GM21723 (cell line): ENCODE data around the gene DUSP3.
"Not testable (repeated sequence)": the region's sequence is repeated elsewhere in the genome, so short reads cannot be mapped to it uniquely, and the experiment has no call there.

Source experiments
- ATAC-seq: cut with Tn5 transposase; IDR thresholded peaks from one replicate; pipeline ENCODE4 v1.9.1; 2021; ENCODE audit warnings: mild to moderate bottlenecking, moderate library complexity; ENCODE audit not compliant: unreplicated experiment

DUSP3 gene

DNA sequence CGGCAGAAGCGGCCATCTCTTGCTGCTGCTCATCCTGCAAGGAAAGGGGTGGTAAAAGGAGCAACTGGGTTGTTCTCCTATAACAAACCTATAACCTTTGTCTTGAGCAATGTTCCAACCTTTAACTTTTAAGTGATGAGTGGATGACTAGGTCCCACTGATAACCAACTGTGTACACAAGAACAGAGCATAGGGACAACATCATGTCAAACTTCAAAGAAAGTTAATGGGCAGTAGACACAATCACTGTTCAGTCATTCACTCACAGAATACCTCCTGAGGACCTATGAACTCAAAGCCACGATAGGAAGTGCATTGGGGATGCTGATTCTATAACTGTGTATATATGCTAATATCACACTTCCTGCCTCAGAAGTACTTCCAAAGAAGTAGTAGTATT lies 23.1 kb upstream of the DUSP3 start:
- no peak for ATAC-seq

DNA sequence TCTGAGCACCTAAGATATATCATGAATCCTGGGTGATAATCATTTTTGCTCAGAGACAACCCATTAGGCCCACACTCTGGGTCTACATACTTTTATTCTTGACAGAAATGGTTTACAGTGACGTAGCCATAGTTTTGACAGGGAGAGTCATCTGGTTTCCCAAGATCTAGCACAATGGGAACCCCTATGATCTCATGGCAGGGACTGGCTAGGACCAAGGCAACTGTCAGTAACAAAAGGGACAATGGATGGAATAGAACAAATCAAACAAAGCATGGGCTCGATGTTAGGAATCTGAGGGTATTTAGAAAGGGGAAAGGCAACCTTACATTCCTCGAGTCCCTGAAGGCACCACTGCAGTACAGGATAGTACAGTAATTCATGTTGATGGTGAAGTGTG lies 22.0 kb upstream of the DUSP3 start:
- no peak for ATAC-seq

DNA sequence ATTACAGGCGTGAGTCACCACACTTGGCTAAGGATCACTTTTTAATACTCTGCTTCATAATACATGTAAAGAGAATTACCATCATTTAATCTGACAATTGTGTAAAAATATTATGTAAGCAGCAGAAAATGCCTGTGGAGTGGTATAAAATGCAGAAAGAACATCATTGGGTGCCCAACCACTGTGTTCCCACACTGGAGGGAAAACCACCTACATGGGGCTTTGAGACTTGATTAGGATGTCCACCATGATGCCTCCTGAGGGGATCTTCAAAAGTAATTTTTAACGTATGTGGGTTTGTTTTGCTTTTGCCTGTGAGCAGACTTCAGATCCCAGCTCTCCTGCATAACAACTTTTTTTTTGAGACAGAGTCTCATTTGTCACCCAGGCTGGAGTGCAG lies 20.3 kb upstream of the DUSP3 start:
- no peak for ATAC-seq

DNA sequence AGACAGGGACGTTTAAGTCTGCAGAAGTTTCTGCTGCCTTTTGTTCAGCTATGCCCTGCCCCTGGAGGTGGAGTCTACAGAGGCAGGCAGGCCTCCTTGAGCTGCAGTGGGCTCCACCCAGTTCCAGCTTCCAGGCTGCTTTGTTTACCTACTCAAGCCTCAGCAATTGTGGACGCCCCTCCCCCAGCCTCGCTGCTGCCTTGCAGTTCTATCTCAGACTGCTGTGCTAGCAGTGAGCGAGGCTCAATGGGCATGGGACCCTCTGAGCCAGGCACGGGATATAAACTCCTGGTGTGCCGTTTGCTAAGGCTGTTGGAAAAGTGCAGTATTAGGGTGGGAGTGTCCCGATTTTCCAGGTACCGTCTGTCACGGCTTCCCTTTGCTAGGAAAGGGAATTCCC lies 19.2 kb upstream of the DUSP3 start:
- not testable (repeated sequence) for ATAC-seq

DNA sequence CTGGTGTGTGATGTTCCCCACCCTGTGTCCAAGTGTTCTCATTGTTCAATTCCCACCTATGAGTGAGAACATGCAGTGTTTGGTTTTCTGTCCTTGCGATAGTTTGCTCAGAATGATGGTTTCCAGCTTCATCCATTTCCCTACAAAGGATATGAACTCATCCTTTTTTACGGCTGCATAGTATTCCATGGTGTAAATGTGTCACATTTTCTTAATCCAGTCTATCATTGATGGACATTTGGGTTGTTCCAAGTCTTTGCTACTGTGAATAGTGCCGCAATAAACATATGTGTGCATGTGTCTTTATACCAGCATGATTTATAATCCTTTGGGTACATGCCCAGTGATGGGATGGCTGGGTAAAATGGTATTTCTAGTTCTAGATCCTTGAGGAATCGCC lies 13.9 kb upstream of the DUSP3 start:
- ATAC-seq: not testable (repeated sequence)

DNA sequence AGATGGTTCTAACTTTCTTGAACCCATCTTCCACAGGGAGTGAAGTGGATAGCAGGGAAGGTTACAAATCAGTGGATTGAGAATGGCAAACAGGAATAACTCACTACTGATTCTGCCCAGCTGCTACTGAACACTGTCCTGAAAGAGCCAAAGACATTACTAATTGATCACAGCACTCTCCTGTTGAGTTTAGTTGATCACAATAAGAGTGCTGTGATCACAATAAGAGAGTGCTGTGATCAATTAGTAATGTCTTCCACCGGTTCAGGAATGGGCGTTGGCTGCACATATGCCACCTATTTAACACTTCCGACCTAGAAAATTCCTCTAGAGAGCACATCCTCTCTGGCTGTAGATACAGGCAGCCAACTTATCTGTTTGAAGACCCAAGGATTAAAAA lies 12.8 kb upstream of the DUSP3 start:
- ATAC-seq: no peak

DNA sequence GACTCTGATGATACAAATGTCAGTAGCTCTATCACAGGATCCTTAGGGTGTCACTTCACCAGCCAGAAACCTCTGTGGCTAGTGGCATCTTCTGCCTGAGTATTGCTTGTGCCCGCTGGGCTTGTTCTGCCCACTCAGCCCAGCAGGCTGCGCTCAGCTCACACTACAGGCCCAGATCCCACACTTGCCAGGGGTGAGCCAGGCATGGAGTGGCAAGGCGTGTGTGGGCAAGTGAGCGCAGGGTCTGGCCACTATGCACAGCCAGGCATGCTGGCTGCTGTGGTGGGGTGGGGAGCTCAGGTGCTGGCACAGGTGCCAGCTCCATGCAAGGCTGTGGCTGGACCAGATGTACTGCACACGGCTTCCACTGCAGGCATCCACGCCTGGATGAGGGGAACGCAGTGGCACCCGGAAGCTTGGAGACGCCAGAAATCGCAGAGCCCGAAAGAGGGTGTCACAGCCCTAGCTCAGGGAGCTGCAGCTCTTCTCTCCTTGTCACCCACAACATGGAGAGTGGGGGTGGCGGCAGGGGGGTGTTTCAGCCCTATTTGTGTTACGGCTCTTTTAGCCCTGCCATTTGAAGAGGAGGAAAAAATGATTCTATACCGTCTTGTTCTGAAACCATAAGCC lies 11.6 kb upstream of the DUSP3 start:
- ATAC-seq: no peak

DNA sequence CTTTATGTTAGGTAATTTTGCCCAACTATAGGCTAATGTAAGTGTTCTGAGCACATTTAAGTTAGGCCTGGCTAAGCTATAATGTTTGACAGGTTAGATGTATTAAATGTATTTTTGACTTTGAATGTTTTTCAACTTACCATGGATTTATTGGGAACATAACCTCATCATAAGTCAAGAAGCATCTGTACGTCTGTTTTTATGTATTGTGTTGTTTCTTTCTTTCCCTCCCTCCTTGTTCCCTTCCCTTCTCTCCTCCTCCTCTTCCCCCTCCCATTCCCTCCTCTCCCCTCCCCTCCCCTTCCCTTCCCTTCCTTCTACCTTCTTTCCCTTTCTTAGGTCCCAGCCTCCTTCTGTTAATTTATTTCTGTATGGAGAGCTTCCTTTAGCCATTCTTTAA lies 10.7 kb upstream of the DUSP3 start:
- no peak for ATAC-seq

DNA sequence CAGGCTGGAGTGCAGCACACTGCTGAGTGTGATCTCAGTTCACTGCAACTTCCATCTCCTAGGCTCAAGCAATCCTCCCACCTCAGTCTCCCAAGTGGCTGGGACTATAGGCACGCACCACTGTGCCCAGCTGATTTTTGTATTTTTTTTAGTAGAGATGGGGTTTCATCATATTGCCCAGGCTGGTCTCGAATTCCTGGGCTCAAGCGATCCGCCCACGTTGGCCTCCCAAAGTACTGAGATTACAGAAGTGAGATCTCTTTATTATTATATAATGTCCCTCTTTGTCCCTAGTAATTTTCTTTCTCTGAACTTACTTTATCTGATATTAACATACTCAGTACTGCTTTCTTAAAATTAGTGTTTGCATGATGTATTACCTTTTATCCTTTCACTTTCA lies 9.8 kb upstream of the DUSP3 start:
- no peak for ATAC-seq

DNA sequence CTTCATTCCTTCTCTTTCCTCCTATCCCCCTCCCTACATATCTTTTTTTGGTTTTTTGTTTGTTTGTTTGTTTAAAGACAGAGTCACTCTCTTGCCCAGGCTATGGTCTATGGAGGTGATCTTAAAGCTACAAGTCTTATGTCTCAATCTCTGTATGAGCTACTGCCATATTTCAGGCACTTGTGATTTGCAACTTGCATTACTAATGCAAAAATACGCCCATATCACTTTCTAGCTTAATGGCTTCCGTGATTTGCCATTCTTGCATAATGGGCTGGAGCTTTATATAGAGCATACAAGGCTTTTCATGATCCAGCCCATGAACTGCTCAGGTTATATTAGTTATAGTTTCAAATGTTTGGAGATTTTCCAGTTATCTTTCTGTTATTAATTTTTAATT lies 9.0 kb upstream of the DUSP3 start:
- ATAC-seq: no peak

DNA sequence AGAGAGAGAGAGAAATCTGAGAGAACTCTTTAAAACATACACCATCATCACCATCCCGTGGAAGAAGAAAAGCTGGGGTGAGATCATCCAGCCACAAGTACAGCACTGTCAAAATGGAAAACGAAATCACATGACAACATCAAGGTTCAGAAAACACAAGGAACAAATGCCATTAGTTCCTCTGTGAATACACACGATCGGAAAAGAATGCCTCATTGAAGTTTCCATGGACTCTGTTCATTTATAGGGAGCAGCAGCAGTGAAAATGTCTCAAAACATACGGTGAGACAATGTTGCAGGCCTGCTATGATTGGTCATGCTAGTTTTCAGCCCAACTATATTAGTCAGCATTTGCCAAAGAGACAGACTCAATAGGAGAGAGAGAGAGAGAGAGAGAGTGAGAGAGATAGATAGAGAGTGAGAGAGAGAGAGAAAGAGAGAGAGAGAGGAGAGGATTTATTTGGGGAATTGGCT lies 5.9 kb upstream of the DUSP3 start:
- ATAC-seq: no peak

DNA sequence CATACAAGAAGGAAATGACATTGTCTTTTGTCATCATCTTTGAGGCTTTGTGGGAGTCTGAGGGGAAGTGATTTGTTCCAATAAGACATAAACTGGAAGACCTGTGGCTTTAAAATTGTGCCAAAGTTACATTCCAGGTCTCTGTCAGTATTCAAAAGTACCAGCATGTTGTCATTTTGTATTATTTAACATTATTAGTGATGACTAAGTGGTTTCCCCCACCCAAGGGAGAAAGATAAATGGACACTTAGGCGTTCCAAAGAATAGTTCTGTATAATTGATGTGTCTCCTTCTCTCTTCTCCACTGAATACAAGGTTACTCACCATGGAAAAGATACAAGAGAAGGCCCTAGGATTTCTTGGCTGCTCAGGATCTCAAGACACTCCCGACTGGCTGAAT lies 5.3 kb upstream of the DUSP3 start:
- no peak for ATAC-seq

DNA sequence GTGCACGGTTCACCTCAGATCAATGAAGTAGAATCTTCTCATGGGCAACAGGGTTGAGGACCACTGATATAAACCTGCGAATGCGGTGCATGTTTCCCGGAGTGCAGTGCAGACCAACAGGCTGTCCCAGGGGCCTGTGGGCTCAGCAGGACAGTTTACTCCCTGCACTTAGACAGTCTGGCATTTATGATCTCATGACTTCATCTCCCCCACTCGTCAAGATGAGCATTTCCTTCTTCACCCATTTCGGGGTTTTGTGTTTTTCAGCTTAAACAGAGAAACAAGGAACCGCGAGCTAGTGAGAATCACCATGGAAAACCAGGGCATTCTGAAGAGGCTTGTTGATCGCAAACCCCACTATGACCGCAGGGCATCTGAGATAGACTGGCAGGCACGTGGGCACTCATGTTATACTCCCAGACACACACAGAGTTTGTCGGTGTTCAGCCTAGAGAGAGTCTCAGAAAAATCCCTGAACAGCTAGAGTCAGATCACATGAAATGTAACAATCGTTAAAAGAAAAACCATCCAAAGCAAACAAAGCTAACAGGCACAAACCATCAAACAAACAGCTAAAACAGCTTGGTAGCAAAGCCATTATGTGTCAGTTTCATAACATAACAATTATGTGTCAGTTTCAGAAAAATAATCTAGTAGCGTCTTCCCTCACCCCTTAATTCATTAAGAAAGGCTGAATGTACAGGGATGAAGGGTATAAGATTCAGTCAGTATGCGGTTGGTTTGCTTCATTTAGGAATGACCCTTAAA lies 4.3 kb upstream of the DUSP3 start:
- no peak for ATAC-seq

DNA sequence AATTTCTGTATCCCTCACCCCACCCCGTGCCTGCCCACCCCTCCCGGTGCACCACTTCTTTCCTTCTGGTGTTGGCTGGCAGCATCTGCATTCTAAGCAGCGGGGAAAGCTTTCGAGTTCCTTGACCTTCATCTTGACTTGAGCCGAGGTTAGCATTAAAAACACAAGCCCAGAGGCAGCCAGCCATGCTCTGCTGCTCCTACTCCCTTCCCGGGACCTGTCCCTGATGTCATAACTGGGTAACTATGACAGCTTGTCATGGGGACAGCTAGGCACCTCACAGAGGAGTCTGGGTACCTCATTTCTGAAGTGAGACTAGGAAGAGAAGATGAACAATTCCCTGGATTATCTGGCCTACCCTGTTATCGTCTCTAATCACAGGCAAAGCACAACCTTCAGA lies 1.4 kb upstream of the DUSP3 start, which contains the start of gene CFAP97D1:
CFAP97D1 (plus strand) TSS at position 301 of the 400 bp plus-strand sequence; CDS start at position 329, 28 bp downstream.
- ATAC-seq: no peak

DNA sequence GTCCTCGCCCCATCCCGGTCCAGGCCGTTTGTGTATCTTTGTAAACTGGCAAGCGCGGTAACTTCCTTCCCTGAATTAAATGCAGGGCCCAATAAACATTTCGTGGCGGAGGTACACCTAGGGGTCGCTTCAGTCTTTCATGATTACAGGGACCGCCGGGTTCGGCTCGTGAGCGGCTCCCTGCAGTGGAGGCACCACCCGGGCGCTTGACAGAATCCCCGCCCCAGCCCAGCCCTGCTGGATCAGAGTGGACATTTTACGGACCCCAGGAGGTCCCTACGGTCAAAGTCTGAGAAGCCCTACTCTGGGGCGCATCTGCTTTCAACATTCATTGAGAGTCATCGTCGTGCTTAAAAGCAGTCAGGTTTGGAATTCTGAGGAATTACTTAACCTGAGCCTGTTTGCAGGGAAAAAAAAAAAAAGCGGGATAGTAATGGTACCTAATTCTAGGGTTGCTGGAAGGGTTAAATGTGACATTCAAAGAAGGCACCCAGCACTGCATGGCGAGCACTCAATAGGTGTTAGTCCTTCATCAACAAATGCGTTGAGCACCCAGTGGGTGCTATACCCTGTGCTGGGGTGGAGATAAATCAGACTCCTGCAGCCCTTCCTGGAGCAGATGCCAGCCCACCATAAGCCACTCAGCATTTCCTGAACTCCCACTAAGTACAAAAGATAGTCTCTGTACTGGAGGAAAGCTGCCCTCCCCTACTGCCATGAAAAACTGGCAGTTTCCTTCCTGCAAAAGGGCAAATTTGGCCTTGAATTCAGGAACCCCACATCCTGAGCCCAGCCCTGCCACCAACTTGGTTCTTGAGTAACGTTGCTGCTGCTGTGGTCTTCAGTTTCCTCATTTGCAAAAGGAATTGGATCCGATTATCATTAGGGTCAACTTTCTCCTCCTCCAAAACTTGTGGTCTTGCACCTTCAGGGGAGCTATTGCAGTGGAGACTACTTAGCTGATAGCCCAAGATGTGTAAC lies 658 bp upstream of the DUSP3 start:
- no peak for ATAC-seq

DNA sequence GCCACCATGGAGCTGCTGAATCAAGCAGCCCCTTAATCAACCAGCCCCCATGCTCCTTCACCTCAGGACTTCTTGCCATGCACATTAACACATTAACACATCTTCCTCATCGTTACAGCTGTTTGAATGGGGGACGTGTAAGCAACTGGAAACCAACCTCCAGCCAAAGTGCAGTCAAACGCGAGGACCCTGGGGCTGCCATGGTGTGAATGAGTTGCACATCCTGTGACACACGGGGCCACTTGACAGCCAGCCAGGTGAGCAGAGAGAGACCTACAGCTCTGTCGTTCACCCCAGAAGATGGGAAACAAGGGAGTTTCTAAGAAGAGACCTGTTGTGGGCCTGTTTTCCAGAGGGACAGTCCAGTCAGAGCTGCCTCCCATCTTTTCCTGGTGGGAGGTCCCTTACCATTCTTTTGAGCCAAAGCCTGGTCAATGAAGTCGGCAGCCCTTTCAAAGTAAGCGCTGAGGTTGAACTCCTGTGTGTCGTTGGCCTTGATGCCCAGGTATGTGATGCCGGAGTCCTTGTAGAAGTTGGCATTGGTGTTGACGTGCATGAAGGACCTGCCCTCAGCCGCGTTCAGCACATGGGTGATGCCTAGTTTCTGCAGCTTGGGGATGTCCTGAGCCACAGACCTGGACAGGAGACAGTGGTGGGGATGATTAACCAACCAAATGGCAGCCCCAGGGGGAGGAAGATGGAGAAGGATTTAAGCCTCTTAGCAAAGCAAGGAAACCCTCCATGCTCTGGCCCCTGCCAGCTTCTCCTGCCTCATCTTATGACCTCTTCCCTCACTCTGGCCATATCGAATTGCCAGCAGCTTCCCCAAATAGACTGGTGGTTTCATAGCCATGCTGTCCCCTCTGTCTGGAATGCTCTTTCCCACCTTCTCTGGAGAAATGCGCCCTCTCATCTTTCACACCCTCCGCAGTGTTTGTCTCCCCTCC lies 4.2 kb downstream of the DUSP3 start:
- ATAC-seq: no peak

DNA sequence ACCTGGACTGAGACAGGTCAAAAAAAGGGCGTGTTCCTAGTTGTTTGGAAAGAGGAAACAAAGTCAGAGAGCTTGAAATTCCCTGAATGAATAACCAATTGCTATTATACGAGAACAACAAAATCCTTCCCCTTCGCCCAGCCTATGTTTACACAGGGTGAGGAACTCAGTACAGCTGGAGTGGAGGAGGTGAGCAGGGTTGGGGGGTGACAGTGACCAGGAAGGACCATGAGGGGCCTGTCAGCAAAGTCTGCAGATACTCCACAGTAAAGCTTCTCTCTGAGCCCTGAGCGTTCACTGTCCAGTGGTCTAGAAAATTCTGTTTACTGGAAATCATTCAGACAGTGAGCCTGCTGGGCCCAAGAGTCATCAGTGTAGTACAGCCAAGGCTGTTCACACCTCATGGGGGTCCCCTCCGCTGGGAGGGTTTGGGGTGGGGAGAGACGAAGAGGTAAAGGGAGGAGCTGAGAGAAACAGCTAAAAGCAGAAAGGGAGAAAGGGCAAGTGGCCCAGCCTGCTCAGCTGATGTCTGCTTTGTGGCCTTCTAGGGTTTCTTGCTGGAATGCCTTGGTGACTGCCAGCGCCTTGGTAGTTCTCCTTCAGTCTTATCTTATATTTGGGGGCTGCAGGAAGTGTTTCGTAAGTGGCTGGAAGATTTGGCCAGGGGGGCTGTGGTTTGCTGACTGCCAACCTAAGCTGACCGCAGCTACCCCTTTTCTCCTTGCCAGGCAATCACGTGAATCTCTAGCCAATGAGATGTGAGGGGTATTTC lies 5.7 kb downstream of the DUSP3 start:
- no peak for ATAC-seq

DNA sequence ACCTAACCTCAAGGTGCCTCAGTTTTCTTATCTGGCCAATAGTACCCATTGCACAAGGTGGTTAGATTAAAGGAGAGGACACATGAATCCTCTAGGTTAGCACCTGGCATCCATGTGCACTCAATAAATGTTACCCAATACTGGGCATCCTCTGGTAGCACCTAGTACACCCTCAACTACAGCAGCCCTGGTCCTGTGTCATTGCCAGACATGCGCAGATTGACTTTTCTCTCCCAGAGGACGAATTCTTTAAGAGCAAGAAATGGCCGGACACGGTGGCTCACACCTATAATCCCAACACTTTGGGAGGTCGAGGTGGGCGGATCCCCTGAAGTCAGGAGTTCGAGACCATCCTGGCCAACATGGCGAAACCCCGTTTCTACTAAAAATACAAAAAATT lies 7.3 kb downstream of the DUSP3 start:
- no peak for ATAC-seq

DNA sequence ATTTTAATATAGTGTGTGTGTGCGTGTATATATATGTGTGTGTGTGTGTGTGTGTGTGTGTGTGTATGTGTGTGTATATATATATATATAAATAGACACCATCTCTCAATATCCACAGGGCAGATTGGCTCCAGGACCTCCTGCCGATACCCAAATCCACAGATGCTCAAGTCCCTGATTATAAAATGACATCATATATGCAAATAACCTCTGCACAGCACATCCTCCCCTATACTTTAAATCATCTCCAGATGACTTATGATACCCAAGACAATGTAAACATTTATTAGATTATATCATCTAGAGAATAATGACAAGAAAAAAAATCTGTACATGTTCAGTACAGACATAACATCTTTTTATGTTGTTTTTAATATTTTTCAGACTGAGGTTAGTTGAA lies 7.8 kb downstream of the DUSP3 start:
- ATAC-seq: no peak

DNA sequence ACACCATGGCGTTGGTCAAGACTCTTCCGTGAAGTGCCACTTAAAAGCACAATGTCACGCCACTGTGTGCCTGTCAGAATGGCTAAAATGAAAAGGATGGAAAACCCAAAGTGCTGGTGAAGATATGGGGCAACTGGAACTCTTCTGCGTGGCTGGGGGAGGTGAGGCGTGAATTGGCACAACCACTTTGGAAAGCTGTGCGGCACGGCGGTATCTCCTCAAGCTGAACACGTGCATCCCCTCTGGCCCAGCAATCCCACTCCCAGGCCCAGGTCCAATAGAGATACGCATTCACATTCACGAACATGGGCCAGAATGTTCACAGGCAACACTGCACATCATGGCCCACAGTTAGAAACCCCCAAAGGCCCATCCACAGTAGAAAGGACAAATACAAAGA lies 8.9 kb downstream of the DUSP3 start:
- ATAC-seq: no peak
